Right atrium auricular region (tissue), 2 donors: Measurements from ENCODE around the gene SP7. TPM values are rescaled to one million over a fixed set of nuclear protein-coding genes. Genes with fewer than 3 reads are reported as not detected.
"Not testable (repeated sequence)": the region's sequence is repeated elsewhere in the genome, so short reads cannot be mapped to it uniquely, and the experiment has no call there.

Experiments
- DNase-seq: peaks from one replicate; pipeline ENCODE4 v3.0.0-alpha.2; 2019; ENCODE audit warnings: low spot score
- H3K27ac ChIP-seq, 2 donors: fragments of 200-600 bp; sonication (generic); 1 replicate in 1 of 2; 2 replicates in 1 of 2; pipeline ENCODE4 v1.5.1; 2016 to 2019
- H3K27me3 ChIP-seq, 2 donors: fragments of 200-600 bp; sonication (generic); one replicate each; pipeline versions ENCODE4 v1.5.1 to v1.6.0; 2017 to 2019
- H3K36me3 ChIP-seq: fragments of 200-600 bp; sonication (generic); one replicate; pipeline ENCODE4 v1.5.1; 2016
- H3K4me1 ChIP-seq, 2 donors: fragments of 200-600 bp; sonication (generic); one replicate each; pipeline versions ENCODE4 v1.5.1 to v1.6.0; 2017 to 2019
- H3K4me3 ChIP-seq, 2 donors: fragments of 200-600 bp; sonication (generic); 1 replicate in 1 of 2; 2 replicates in 1 of 2; pipeline ENCODE4 v1.5.1; 2017 to 2019; ENCODE audit warnings: mild to moderate bottlenecking in 1 of 2, moderate library complexity in 1 of 2
- H3K9me3 ChIP-seq, 2 donors: fragments of 200-600 bp; sonication (generic); one replicate each; pipeline ENCODE4 v1.5.1; 2019
- total RNA-seq, 2 donors: library from RNA; depleted of rRNA; stranded (reverse); fragments of >200 nt; gene quantifications; one replicate each; pipeline ENCODE4 v1.1.0, GENCODE V29; 2016
- TF ChIP-seq, protein P1 (sequence below), 2 donors: fragments of 200-600 bp; sonication (generic); IDR thresholded peaks; one replicate each; pipeline ENCODE4 v1.5.1; 2019; ENCODE audit warnings: antibody characterized with exemption in 2 of 2

SP7 gene
- total RNA-seq, 2 donors from 2014 or later, result not detected

- Histone ChIP-seq H3K9me3 (no peaks in the 10 kb centered on the region), H3K4me3 (peak overlapping the region; percentile 70 to 76), H3K4me1 (peaks cover 0 to 44% of the 10 kb centered on the region in 2 donors), H3K27me3 (no peaks in the 10 kb centered on the region), H3K36me3 (peaks cover 27% of the 10 kb centered on the region), H3K27ac (peak overlapping the region; percentile 97 to 99)
- DNase-seq, result peak; percentile 100
- TF ChIP-seq, protein P1, sequence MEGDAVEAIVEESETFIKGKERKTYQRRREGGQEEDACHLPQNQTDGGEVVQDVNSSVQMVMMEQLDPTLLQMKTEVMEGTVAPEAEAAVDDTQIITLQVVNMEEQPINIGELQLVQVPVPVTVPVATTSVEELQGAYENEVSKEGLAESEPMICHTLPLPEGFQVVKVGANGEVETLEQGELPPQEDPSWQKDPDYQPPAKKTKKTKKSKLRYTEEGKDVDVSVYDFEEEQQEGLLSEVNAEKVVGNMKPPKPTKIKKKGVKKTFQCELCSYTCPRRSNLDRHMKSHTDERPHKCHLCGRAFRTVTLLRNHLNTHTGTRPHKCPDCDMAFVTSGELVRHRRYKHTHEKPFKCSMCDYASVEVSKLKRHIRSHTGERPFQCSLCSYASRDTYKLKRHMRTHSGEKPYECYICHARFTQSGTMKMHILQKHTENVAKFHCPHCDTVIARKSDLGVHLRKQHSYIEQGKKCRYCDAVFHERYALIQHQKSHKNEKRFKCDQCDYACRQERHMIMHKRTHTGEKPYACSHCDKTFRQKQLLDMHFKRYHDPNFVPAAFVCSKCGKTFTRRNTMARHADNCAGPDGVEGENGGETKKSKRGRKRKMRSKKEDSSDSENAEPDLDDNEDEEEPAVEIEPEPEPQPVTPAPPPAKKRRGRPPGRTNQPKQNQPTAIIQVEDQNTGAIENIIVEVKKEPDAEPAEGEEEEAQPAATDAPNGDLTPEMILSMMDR (IDR thresholded peaks at IDR 0.05), result no peak
These were observed 43.4 kb upstream of the SP7 start for GRCh38 chr12:53379389-53380103.

- Histone ChIP-seq H3K4me1 (peaks cover 0 to 37% of the 10 kb centered on the region in 2 donors), H3K9me3 (no peaks in the 10 kb centered on the region), H3K27me3 (no peaks in the 10 kb centered on the region), H3K4me3 (peak overlapping the region; percentile 48 to 58), H3K36me3 (peaks cover 20% of the 10 kb centered on the region), H3K27ac (peak overlapping the region; percentile 90 to 95)
- TF ChIP-seq, protein P1 (IDR thresholded peaks at IDR 0.05), result no peak
- DNase-seq, result no peak
These were observed 42.7 kb upstream of the SP7 start for GRCh38 chr12:53378724-53379388.

DNA sequence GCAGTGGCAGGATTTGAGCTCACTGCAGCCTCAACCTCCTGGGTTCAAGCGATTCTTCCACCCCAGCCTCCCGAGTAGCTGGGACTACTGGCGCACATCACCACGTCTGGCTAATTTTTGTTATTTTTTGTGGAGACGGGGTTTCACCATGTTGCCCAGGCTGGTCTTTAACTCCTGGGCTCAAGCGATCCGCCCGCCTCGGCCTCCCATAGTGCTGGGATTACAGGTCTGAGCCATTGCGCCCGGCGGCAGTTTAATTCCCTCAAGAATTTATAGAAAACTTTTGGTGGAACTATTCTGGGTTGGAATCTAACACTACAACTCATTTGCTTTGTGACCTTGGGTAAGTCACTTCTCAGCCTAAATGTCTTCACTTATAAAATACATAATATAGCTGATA, 42.1 kb upstream of the SP7 start:
- Histone ChIP-seq H3K4me1 (peaks cover 0 to 31% of the 10 kb centered on the region in 2 donors), H3K27me3 (no peaks in the 10 kb centered on the region), H3K36me3 (peaks cover 14% of the 10 kb centered on the region), H3K9me3 (no peaks in the 10 kb centered on the region), H3K4me3 (no peak overlapping the region), H3K27ac (peak overlapping the region in 1 of 2 donors; percentile 95)
- TF ChIP-seq, protein P1 (IDR thresholded peaks at IDR 0.05), result no peak
- DNase-seq, result no peak

GRCh38 chr12:53376747-53377146, 40.6 kb upstream of the SP7 start:
- TF ChIP-seq, protein P1 (IDR thresholded peaks at IDR 0.05), result no peak
- H3K9me3 ChIP-seq, result no peaks in the 10 kb centered on the region
- no peak overlapping the region for H3K4me3 ChIP-seq
- no peak overlapping the region for H3K27ac ChIP-seq
- no peaks in the 10 kb centered on the region for H3K36me3 ChIP-seq
- no peak for DNase-seq
- no peaks in the 10 kb centered on the region for H3K27me3 ChIP-seq
- H3K4me1 ChIP-seq, result peaks cover 0 to 26% of the 10 kb centered on the region in 2 donors

GRCh38 chr12:53374277-53374676, 38.1 kb upstream of the SP7 start:
- not testable (repeated sequence) for H3K9me3 ChIP-seq, H3K4me3 ChIP-seq, H3K27me3 ChIP-seq, DNase-seq, H3K36me3 ChIP-seq, H3K27ac ChIP-seq
- peaks cover 0 to 31% of the 10 kb centered on the region in 2 donors for H3K4me1 ChIP-seq

DNA sequence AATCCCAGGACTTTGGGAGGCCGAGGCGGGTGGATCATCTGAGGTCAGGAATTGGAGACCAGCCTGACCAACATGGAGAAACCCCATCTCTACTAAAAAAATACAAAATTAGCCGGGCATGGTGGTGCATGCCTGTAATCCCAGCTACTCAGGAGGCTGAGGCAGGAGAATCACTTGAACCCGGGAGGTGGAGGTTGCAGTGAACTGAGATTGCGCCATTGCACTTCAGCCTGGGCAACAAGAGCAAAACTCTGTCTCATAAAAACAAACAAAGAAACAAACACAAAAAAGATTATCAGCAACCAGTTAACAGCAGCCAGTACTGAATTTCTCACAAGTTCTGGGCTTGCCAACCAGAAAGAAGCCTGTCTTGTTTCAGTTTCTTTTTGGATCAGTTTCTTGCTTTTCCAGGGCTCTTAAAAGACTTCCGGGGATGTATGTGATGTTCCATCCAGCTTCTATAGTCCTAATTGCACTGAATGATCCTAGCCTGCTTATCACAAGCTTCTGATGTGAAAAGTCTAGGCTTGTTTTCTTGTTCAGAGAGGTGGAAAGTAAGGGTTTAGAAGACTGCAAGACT, 37.5 kb upstream of the SP7 start:
- not testable (repeated sequence) for H3K27me3 ChIP-seq, H3K27ac ChIP-seq, DNase-seq, H3K36me3 ChIP-seq, H3K9me3 ChIP-seq, H3K4me3 ChIP-seq
- peaks cover 0 to 26% of the 10 kb centered on the region in 2 donors for H3K4me1 ChIP-seq
